Lower leg skin (tissue), 3 donors: ENCODE results near the gene OS9.

Experiments
- POLR2A ChIP-seq, 2 donors: fragments of 450-650 bp; IDR thresholded peaks; one replicate each; pipeline ENCODE4 v1.6.1; 2016 to 2017; ENCODE audit warnings: antibody characterized with exemption in 2 of 2, mild to moderate bottlenecking in 1 of 2, moderate library complexity in 1 of 2
- TF ChIP-seq, protein P1 (sequence below), 3 donors: fragments of 450-650 bp; IDR thresholded peaks; one replicate each; pipeline ENCODE4 v1.5.1; 2016; ENCODE audit warnings: antibody characterized with exemption in 3 of 3, mild to moderate bottlenecking in 3 of 3, moderate library complexity in 2 of 3

DNA sequence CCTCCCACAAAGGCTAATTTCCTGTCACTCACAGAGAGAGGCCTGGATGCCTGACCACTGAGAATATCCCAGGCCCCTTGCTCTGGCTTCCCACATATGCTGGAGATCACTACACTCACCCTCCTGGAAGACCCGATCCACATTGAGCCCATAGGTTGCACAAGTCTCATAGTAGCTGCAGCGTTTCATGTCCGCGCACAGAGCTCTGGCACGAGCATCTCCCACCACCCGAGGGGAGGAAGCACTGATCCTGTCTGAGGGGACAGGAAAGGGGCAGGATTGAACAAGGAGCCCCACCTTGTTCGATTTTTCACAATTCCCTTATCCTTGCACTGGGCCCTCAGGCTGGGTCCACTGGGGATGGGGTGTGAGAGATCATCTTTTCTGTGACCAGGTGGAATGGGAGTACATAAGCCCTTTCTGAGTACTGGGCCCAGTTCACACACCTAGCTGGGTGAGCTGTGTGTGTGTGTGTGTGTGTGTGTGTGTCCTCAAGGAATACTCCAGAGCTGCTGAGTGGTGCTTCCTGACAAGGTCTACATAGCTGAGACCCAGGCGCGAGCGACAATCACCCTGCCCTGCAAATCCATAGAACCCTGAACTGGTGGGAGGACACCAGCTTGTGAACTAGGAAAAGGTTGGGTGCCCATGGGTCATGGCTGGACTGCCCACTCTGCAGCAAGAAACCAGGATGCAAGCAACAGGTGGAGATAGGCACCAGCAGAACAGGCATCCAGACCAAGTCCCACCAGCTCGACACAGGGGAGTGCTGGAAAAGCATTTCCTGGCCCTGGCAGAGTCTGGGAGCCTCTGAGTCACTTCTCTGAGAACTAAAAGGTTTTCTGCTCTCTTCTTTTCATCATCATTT lies 39.0 kb downstream of the OS9 start:
- TF ChIP-seq, protein P1, sequence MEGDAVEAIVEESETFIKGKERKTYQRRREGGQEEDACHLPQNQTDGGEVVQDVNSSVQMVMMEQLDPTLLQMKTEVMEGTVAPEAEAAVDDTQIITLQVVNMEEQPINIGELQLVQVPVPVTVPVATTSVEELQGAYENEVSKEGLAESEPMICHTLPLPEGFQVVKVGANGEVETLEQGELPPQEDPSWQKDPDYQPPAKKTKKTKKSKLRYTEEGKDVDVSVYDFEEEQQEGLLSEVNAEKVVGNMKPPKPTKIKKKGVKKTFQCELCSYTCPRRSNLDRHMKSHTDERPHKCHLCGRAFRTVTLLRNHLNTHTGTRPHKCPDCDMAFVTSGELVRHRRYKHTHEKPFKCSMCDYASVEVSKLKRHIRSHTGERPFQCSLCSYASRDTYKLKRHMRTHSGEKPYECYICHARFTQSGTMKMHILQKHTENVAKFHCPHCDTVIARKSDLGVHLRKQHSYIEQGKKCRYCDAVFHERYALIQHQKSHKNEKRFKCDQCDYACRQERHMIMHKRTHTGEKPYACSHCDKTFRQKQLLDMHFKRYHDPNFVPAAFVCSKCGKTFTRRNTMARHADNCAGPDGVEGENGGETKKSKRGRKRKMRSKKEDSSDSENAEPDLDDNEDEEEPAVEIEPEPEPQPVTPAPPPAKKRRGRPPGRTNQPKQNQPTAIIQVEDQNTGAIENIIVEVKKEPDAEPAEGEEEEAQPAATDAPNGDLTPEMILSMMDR (IDR thresholded peaks at IDR 0.05) = no peak
- no peak for TF ChIP-seq POLR2A (IDR thresholded peaks at IDR 0.05)
